ENCODE measurements around the gene SCYGR8. TPM values are rescaled to one million over a fixed set of nuclear protein-coding genes. Genes with fewer than 3 reads are reported as not detected.
"Not testable (repeated sequence)": the region's sequence is repeated elsewhere in the genome, so short reads cannot be mapped to it uniquely, and the experiment has no call there.

SCYGR8 gene
- total RNA-seq, 1 donor from 2014 or later = not detected

DNA sequence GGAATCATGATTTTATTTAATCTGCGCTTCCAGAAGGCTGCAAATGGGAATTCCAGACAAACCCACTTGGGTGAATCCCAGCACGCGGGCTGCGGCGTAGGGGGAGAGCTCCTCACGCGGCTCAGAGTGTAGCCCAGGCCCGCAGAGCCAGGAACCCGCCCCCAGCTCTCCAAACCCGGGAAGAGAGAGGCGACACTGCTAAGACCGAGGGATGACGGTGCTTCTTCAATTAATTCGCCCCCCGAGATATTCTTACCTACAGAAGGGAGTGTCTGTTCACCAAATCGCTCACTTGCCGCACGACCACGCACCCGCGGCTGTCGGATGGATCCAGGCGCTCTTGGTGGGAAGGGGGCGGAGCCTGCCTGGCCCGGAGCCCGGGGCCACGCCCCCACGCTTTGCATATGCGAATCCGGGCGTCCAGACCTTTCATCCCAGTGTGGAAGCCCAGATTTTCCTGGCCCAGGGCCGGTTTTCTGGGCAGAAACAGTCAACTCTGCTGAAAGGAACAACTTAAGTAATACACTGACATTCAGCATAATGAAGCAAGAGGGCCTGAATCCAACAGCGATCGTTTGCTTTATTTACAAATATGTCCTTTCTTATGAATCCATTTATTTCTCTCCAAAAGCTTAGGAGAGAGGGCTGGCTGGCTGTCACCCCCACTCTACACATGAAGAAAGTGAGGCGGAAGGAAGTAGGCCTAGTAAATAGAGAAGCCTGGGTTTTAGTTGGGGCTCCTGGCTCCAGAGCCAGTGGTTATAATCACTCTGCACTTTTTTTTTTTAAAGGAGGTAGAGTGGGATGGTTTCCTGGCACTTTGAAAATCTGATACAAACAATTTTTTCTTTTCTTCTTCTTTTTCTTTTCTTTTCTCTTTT lies 27.8 kb upstream of the SCYGR8 start, which contains the start of gene SLC19A3:
SLC19A3 (minus strand) TSS at position 342 of the 881 bp plus-strand sequence. CDS start 15,710 bp downstream, outside the sequence.
- Mint-ChIP-seq H3K4me1 (ENCODE audit: unreplicated experiment) (peaks cover 9% of the 10 kb centered on the region), H3K36me3 (ENCODE audit: unreplicated experiment) (no peaks in the 10 kb centered on the region), H3K27ac (ENCODE audit: unreplicated experiment) (no peak within 1 kb of the TSS), H3K4me3 (ENCODE audit: unreplicated experiment) (peak within 1 kb of the TSS; percentile 73), H3K27me3 (ENCODE audit: unreplicated experiment) (peaks cover 48% of the 10 kb centered on the region), H3K9me3 (ENCODE audit: unreplicated experiment) (no peaks in the 10 kb centered on the region)
- peak; percentile 88 for DNase-seq (ENCODE audit: extremely low spot score, unreplicated experiment)
- TF ChIP-seq, protein P1, sequence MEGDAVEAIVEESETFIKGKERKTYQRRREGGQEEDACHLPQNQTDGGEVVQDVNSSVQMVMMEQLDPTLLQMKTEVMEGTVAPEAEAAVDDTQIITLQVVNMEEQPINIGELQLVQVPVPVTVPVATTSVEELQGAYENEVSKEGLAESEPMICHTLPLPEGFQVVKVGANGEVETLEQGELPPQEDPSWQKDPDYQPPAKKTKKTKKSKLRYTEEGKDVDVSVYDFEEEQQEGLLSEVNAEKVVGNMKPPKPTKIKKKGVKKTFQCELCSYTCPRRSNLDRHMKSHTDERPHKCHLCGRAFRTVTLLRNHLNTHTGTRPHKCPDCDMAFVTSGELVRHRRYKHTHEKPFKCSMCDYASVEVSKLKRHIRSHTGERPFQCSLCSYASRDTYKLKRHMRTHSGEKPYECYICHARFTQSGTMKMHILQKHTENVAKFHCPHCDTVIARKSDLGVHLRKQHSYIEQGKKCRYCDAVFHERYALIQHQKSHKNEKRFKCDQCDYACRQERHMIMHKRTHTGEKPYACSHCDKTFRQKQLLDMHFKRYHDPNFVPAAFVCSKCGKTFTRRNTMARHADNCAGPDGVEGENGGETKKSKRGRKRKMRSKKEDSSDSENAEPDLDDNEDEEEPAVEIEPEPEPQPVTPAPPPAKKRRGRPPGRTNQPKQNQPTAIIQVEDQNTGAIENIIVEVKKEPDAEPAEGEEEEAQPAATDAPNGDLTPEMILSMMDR (IDR thresholded peaks at IDR 0.05) = no peak

DNA sequence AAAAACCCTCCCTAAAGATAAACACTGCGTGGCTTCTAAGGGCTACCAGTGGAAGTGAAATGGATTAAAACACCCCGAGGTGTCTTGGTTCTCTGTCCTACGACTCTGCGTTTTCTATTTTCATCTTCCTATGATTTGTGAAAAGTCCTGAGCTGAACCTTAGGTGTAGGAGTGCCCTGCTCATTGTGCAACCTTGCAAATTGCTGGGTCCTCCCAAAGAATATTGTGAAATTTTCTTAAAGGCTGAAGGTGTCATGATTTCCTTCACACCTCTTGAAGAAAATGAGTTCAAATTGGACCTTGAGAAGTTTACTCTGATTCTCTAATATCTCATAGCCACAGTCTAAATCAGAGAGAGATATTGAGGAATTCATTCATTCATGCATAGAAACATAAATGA lies 26.1 kb upstream of the SCYGR8 start:
- TF ChIP-seq, protein P1 (IDR thresholded peaks at IDR 0.05) = no peak
- Mint-ChIP-seq H3K27ac (ENCODE audit: unreplicated experiment) (no peak overlapping the region), H3K27me3 (ENCODE audit: unreplicated experiment) (peaks cover 38% of the 10 kb centered on the region), H3K4me1 (ENCODE audit: unreplicated experiment) (peaks cover 9% of the 10 kb centered on the region), H3K4me3 (ENCODE audit: unreplicated experiment) (no peak overlapping the region), H3K9me3 (ENCODE audit: unreplicated experiment) (no peaks in the 10 kb centered on the region), H3K36me3 (ENCODE audit: unreplicated experiment) (no peaks in the 10 kb centered on the region)
- DNase-seq (ENCODE audit: extremely low spot score, unreplicated experiment) = no peak

DNA sequence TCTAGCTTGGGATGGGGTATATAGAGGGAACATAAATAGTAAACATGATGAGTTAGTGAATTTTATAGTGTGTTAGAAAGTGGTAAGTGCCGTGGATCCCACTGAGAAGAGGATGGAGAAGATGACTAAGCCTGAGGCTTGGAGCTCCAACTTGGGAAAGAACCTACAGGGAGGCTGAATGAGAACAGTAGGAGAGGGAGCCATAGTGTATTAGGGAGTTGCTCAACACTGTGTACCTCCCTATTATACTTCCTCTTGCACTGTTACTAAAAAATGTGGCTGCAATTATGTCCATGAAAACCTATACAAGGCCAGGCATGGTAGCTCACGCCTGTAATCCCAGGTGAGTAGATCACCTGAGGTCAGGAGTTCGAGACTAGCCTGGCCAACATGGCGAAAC lies 25.0 kb upstream of the SCYGR8 start:
- TF ChIP-seq, protein P1 (IDR thresholded peaks at IDR 0.05) = no peak
- Mint-ChIP-seq H3K4me1 (ENCODE audit: unreplicated experiment) (peaks cover 9% of the 10 kb centered on the region), H3K4me3 (ENCODE audit: unreplicated experiment) (no peak overlapping the region), H3K36me3 (ENCODE audit: unreplicated experiment) (no peaks in the 10 kb centered on the region), H3K9me3 (ENCODE audit: unreplicated experiment) (no peaks in the 10 kb centered on the region), H3K27ac (ENCODE audit: unreplicated experiment) (no peak overlapping the region), H3K27me3 (ENCODE audit: unreplicated experiment) (peaks cover 36% of the 10 kb centered on the region)
- no peak for DNase-seq (ENCODE audit: extremely low spot score, unreplicated experiment)

DNA sequence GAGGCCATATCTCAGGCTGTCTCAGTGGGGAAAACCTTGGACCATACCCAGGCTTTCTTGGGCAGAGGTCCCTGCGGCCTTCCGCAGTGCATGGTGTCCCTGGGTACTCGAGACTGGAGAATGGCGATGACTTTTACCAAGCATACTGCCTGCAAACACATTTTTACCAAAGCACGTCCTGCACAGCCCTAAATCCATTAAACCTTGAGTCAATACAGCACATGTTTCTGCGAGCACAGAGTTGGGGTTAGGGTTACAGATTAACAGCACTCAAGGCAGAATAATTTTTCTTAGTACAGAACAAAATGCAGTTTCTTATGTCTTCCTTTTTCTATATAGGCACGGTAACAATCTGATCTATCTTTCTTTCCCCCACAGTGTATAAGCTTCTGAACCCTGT lies 22.9 kb upstream of the SCYGR8 start:
- DNase-seq (ENCODE audit: extremely low spot score, unreplicated experiment) = peak; percentile 30
- not testable (repeated sequence) for H3K9me3 Mint-ChIP-seq (ENCODE audit: unreplicated experiment); H3K27ac Mint-ChIP-seq (ENCODE audit: unreplicated experiment); H3K4me3 Mint-ChIP-seq (ENCODE audit: unreplicated experiment); H3K4me1 Mint-ChIP-seq (ENCODE audit: unreplicated experiment); H3K36me3 Mint-ChIP-seq (ENCODE audit: unreplicated experiment)
- peaks cover 19% of the 10 kb centered on the region for H3K27me3 Mint-ChIP-seq (ENCODE audit: unreplicated experiment)

DNA sequence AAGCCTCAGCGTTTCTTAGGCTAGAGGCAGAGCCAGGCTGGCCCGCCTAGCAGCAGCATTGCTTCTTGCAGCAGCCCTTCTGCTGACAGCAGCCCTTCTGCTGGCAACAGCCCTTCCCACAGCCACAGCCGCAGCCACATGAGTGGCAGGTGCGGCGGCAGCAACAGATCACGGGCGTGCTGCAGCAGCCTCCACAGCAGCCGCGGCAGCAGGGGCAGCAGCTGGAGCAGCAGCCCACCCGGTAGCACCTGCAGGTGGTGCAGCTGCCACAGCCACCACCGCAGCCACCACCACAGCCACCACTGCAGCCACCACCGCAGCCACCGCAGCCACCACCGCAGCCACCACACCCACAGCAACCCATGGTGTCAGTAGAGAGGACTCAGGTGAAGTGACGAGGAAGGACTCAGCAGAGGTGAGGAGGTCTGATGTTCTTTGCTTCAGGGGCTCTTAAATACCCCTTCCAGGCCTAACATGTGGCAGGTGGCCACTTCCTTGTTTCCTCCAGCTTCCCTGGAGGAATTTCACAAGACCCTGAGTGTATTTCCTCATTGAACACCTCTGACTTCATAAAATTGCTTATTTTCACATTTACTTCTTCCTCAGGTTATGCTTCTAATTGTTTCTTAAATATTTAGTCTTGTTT lies 21.2 kb upstream of the SCYGR8 start, which contains the start of gene SCYGR6:
SCYGR6 (minus strand) TSS at position 364 of the 646 bp plus-strand sequence; CDS start at position 364, 0 bp downstream.
- Mint-ChIP-seq H3K4me1 (ENCODE audit: unreplicated experiment) (no peaks in the 10 kb centered on the region), H3K9me3 (ENCODE audit: unreplicated experiment) (no peaks in the 10 kb centered on the region), H3K27ac (ENCODE audit: unreplicated experiment) (no peak within 1 kb of the TSS), H3K36me3 (ENCODE audit: unreplicated experiment) (no peaks in the 10 kb centered on the region), H3K4me3 (ENCODE audit: unreplicated experiment) (no peak within 1 kb of the TSS), H3K27me3 (ENCODE audit: unreplicated experiment) (peaks cover 22% of the 10 kb centered on the region)
- TF ChIP-seq, protein P1 (IDR thresholded peaks at IDR 0.05) = no peak
- DNase-seq (ENCODE audit: extremely low spot score, unreplicated experiment) = peak; percentile 62
